Nephron (organoid): ENCODE data around the gene C7orf25.
A peak's percentile ranks its signal among the peaks of the same experiment; 100 is the strongest.

ENCODE experiments used
- H3K27ac Mint-ChIP-seq, 3 experiments: 2 replicates each; pipeline ENCODE4 v1.8.0; 2020; ENCODE audit warnings: mixed read lengths in 3 of 3, mild to moderate bottlenecking in 2 of 3, moderate library complexity in 1 of 3
- H3K27me3 Mint-ChIP-seq: 2 replicates; pipeline ENCODE4 v1.8.0; 2021; ENCODE audit warnings: low read depth, mild to moderate bottlenecking, moderate library complexity, mixed read lengths
- H3K36me3 Mint-ChIP-seq: 2 replicates; pipeline ENCODE4 v1.8.0; 2020; ENCODE audit warnings: low read depth, mixed read lengths
- H3K4me1 Mint-ChIP-seq: 2 replicates; pipeline ENCODE4 v1.8.0; 2020; ENCODE audit warnings: mixed read lengths
- H3K4me3 Mint-ChIP-seq, 3 experiments: 2 replicates each; pipeline ENCODE4 v1.8.0; 2020; ENCODE audit warnings: mild to moderate bottlenecking in 3 of 3, mixed read lengths in 3 of 3, moderate library complexity in 2 of 3
- H3K9me3 Mint-ChIP-seq: 2 replicates; pipeline ENCODE4 v1.8.0; 2020; ENCODE audit warnings: mixed read lengths
- CTCF ChIP-seq, 3 experiments: fragments of 200-600 bp; sonication (generic); IDR thresholded peaks; one replicate each; pipeline ENCODE4 v1.5.0; 2021; ENCODE audit warnings: antibody characterized with exemption in 3 of 3; ENCODE audit not compliant: unreplicated experiment in 3 of 3

The C7orf25 gene

GRCh38 chr7:42931834-42932651 is 20.2 kb upstream of the C7orf25 start, which contains the start of the genes MRPL32 and PSMA2:
TSS of gene MRPL32 (plus strand) at chr7:42932376. CDS start at chr7:42932387, 11 bp downstream.
TSS of gene PSMA2 (minus strand) at chr7:42932174. CDS start at chr7:42932158, 16 bp downstream.
- H3K27me3 Mint-ChIP-seq: no peaks in the 10 kb centered on the region
- H3K4me3 Mint-ChIP-seq: peak within 1 kb of the TSS; percentile 94 to 99 (median 97)
- H3K36me3 Mint-ChIP-seq: peaks cover 16% of the 10 kb centered on the region
- H3K27ac Mint-ChIP-seq: peak within 1 kb of the TSS; percentile 91 to 97 (median 94)
- peaks cover 46% of the 10 kb centered on the region for H3K4me1 Mint-ChIP-seq
- no peaks in the 10 kb centered on the region for H3K9me3 Mint-ChIP-seq
- TF ChIP-seq CTCF (IDR thresholded peaks at IDR 0.05; ENCODE audit: unreplicated experiment in 3 of 3): no peak

GRCh38 chr7:42931447-42931833 is 19.6 kb upstream of the C7orf25 start:
- no peaks in the 10 kb centered on the region for H3K9me3 Mint-ChIP-seq
- peak overlapping the region; percentile 94 to 99 (median 97) for H3K4me3 Mint-ChIP-seq
- TF ChIP-seq CTCF (IDR thresholded peaks at IDR 0.05; ENCODE audit: unreplicated experiment in 3 of 3): no peak
- H3K27me3 Mint-ChIP-seq: no peaks in the 10 kb centered on the region
- peak overlapping the region; percentile 91 to 97 (median 94) for H3K27ac Mint-ChIP-seq
- H3K4me1 Mint-ChIP-seq: peaks cover 46% of the 10 kb centered on the region
- H3K36me3 Mint-ChIP-seq: peaks cover 18% of the 10 kb centered on the region

- Mint-ChIP-seq H3K27ac (peak overlapping the region; percentile 91 to 97 (median 94)), H3K9me3 (no peaks in the 10 kb centered on the region), H3K4me3 (peak overlapping the region; percentile 94 to 99 (median 97)), H3K27me3 (no peaks in the 10 kb centered on the region), H3K4me1 (peaks cover 45% of the 10 kb centered on the region), H3K36me3 (peaks cover 16% of the 10 kb centered on the region)
- TF ChIP-seq CTCF (IDR thresholded peaks at IDR 0.05; ENCODE audit: unreplicated experiment in 3 of 3): no peak
Measured at GRCh38 chr7:42930889-42931288, 19.0 kb upstream of the C7orf25 start.

GRCh38 chr7:42929449-42929848 is 17.6 kb upstream of the C7orf25 start:
- Mint-ChIP-seq H3K9me3 (no peaks in the 10 kb centered on the region), H3K27me3 (no peaks in the 10 kb centered on the region), H3K4me3 (peak overlapping the region; percentile 40 to 55 (median 43)), H3K36me3 (peaks cover 20% of the 10 kb centered on the region), H3K4me1 (peaks cover 40% of the 10 kb centered on the region), H3K27ac (peak overlapping the region in 2 of 3 experiments; percentile 4 to 11)
- no peak for TF ChIP-seq CTCF (IDR thresholded peaks at IDR 0.05; ENCODE audit: unreplicated experiment in 3 of 3)

GRCh38 chr7:42928754-42929153 is 16.9 kb upstream of the C7orf25 start:
- no peaks in the 10 kb centered on the region for H3K9me3 Mint-ChIP-seq
- no peak for TF ChIP-seq CTCF (IDR thresholded peaks at IDR 0.05; ENCODE audit: unreplicated experiment in 3 of 3)
- H3K4me3 Mint-ChIP-seq: no peak overlapping the region
- H3K27me3 Mint-ChIP-seq: no peaks in the 10 kb centered on the region
- H3K36me3 Mint-ChIP-seq: peaks cover 24% of the 10 kb centered on the region
- peaks cover 36% of the 10 kb centered on the region for H3K4me1 Mint-ChIP-seq
- H3K27ac Mint-ChIP-seq: peak overlapping the region in 1 of 3 experiments; percentile 6
